K562 (cell line): ENCODE results near the gene GLI1. TPM values are rescaled to one million over a fixed set of nuclear protein-coding genes. Genes with fewer than 3 reads are reported as not detected.
A peak's percentile ranks its signal among the peaks of the same experiment; 100 is the strongest.

Experiments used
- ARHGAP35 ChIP-seq: fragments of 450-650 bp; IDR thresholded peaks from 2 replicates; pipeline ENCODE4 v1.6.1; 2018; ENCODE audit not compliant: partially characterized antibody
- CBX1 ChIP-seq: sonication (generic); IDR thresholded peaks from 2 replicates; pipeline ENCODE4 v1.6.1; 2016; ENCODE audit warnings: antibody characterized with exemption, low read depth, mild to moderate bottlenecking
- CBX5 ChIP-seq: IDR thresholded peaks from 2 replicates; pipeline ENCODE4 v1.6.1; 2014; ENCODE audit warnings: low read depth, borderline replicate concordance
- CCNT2 ChIP-seq: IDR thresholded peaks from 2 replicates; pipeline ENCODE4 v1.6.1; 2011; ENCODE audit warnings: borderline replicate concordance, low read depth, mild to moderate bottlenecking, moderate library complexity, mixed read lengths, low read length; ENCODE audit not compliant: insufficient read length; ENCODE audit errors: extremely low read depth
- CHCHD3 ChIP-seq: fragments of 250-450 bp; sonication (Bioruptor Pico); IDR thresholded peaks from 2 replicates; pipeline ENCODE4 v2.1.2; 2022; ENCODE audit warnings: mild to moderate bottlenecking
- DIDO1 ChIP-seq: fragments of 450-650 bp; IDR thresholded peaks from 2 replicates; pipeline ENCODE4 v1.6.1; 2016; ENCODE audit warnings: low read depth, missing biosample characterization, missing genetic modification characterization
- ESRRB ChIP-seq: fragments of 250-450 bp; sonication (Bioruptor Pico); IDR thresholded peaks from 2 replicates; pipeline ENCODE4 v1.5.0; 2020; ENCODE audit warnings: mild to moderate bottlenecking, moderate library complexity, borderline replicate concordance
- FOXM1 ChIP-seq, 2 experiments: fragments of 450-650 bp in 1 of 2; sonication (generic) in 1 of 2; formaldehyde crosslinking in 1 of 2; IDR thresholded peaks; 2 replicates each; pipeline versions ENCODE4 v1.6.1 to v1.9.0; 2017 to 2022; ENCODE audit warnings: low read depth in 2 of 2, mild to moderate bottlenecking in 2 of 2, missing genetic modification reagents in 1 of 2, moderate library complexity in 1 of 2
- ILF3 ChIP-seq: fragments of 450-650 bp; IDR thresholded peaks from 2 replicates; pipeline ENCODE4 v1.6.1; 2018; ENCODE audit warnings: antibody characterized with exemption, mild to moderate bottlenecking, moderate library complexity, borderline replicate concordance
- KLF10 ChIP-seq: fragments of 250-450 bp; sonication (Bioruptor Pico); IDR thresholded peaks from 2 replicates; pipeline ENCODE4 v1.6.1; 2021; ENCODE audit warnings: matching md5 sums
- MXI1 ChIP-seq: IDR thresholded peaks from 2 replicates; pipeline ENCODE4 v1.6.1; 2011; ENCODE audit warnings: low read depth, mild to moderate bottlenecking, improper control_type of control experiment, low read length
- NFIX ChIP-seq: fragments of 250-450 bp; sonication (Bioruptor Pico); IDR thresholded peaks from 2 replicates; pipeline ENCODE4 v1.4.0; 2020; ENCODE audit warnings: low read depth, mild to moderate bottlenecking, moderate library complexity
- PRMT5 ChIP-seq: sonication (generic); formaldehyde crosslinking; IDR thresholded peaks from 2 replicates; pipeline ENCODE4 v1.5.0; 2020; ENCODE audit warnings: missing genetic modification reagents
- RFX1 ChIP-seq: fragments of 450-650 bp; IDR thresholded peaks from 2 replicates; pipeline ENCODE4 v1.6.1; 2016; ENCODE audit warnings: mild to moderate bottlenecking, moderate library complexity
- SMARCE1 ChIP-seq: fragments of 450-650 bp; IDR thresholded peaks from 2 replicates; pipeline ENCODE4 v1.7.1; 2016; ENCODE audit warnings: mild to moderate bottlenecking
- SPI1 ChIP-seq: IDR thresholded peaks from 2 replicates; pipeline ENCODE4 v1.6.1; 2011; ENCODE audit warnings: low read depth, low read length, control low read depth, borderline replicate concordance
- ZBTB7A ChIP-seq: IDR thresholded peaks from 2 replicates; pipeline ENCODE4 v1.6.1; 2011; ENCODE audit warnings: low read depth, mild to moderate bottlenecking, low read length, moderate library complexity, borderline replicate concordance; ENCODE audit not compliant: control insufficient read depth
- ZKSCAN1 ChIP-seq: fragments of 150-350 bp; IDR thresholded peaks from 2 replicates; pipeline ENCODE4 v1.6.1; 2016; ENCODE audit warnings: low read depth, low read length
- ZNF165 ChIP-seq: fragments of 250-450 bp; sonication (Bioruptor Pico); IDR thresholded peaks from 2 replicates; pipeline ENCODE4 v1.4.0; 2020; ENCODE audit warnings: borderline replicate concordance
- ZNF507 ChIP-seq: conservative IDR thresholded peaks from 2 replicates; pipeline ENCODE4 v1.6.1; 2017; ENCODE audit warnings: missing genetic modification characterization, missing compliant biosample characterization
- polyA plus RNA-seq, 8 experiments: library from polyadenylated mRNA; depleted of rRNA in 4 of 8; stranded (reverse) in 5 of 8; unstranded in 3 of 8; fragments of >200 nt; fragmentation: Nextera tagmentation in 2 of 8; fragmentation: Illumina TruSeq in 1 of 8; extraction: Ambion mirVana in 2 of 8; extraction: Trizol in 1 of 8; gene quantifications; 2 replicates each; pipeline versions ENCODE4 v1.2.1 to v1.2.3, GENCODE V29; 2011 to 2014; ENCODE audit warnings: inconsistent platforms in 1 of 8, missing spikeins in 1 of 8
- total RNA-seq, 7 experiments: library from RNA; depleted of rRNA in 6 of 7; stranded (reverse); fragments of >200 nt in 6 of 7; fragmentation: Illumina TruSeq in 2 of 7; extraction: Trizol in 2 of 7; gene quantifications; 2 replicates each; pipeline versions ENCODE4 v1.2.1 to v1.2.3, GENCODE V29; 2011 to 2021; ENCODE audit warnings: low replicate concordance in 1 of 7
- TF ChIP-seq, protein P1 (sequence below): sonication (generic); formaldehyde crosslinking; IDR thresholded peaks from 2 replicates; pipeline ENCODE4 v1.8.0; 2022; ENCODE audit warnings: mild to moderate bottlenecking, missing genetic modification reagents
- TF ChIP-seq, protein P2 (sequence below): fragments of 250-450 bp; sonication (Bioruptor Pico); IDR thresholded peaks from 2 replicates; pipeline ENCODE4 v1.5.0; 2021
- TF ChIP-seq, protein P3 (sequence below): IDR thresholded peaks from 2 replicates; pipeline ENCODE4 v1.6.1; 2012; ENCODE audit warnings: low read depth, low read length, improper control_type of control experiment, borderline replicate concordance
- TF ChIP-seq, protein P4 (sequence below): sonication (generic); formaldehyde crosslinking; IDR thresholded peaks from 2 replicates; pipeline ENCODE4 v1.8.1; 2023; ENCODE audit warnings: mild to moderate bottlenecking, missing genetic modification reagents

GLI1 gene
- total and polyA plus RNA-seq, 9 of the 15 experiments (the other 6 are each of a cell fraction or from before 2014, with no cell fraction given): 0.24 to 3.7 (median 0.61) TPM

DNA sequence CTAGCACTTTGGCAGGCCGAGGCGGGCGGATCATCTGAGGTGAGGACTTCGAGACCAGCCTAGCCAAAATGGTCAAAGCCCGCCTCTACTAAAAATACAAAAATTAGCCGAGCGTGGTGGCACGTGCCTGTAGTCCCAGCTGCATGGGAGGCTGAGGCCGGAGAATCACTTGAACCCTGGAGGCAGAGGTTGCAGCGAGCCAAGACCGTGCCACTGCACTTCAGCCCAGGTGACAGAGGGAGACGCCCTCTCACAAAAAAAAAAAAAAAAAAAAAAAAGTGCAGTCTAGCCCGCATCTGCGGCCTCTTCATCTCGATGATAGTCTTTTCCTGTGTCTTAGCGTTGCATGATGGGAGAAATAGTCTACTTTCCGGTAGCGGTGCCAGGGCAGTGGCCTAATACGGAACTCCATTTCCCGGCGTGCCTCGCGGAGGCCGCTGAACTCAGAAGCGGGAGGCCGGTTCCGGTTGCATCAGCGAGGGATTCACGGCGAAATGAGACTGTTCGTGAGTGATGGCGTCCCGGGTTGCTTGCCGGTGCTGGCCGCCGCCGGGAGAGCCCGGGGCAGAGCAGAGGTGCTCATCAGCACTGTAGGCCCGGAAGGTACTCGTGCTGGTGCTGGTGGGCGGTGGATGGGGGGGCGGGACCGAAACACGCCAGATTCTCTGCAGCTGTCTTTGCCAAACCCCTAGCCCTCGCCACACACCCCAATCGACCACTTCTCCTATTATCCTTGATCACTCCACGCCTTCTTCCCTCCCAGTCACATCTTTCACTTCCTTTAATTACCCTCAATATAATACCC lies 28.2 kb downstream of the GLI1 start, which contains the start of gene MARS1 (continued):
- TF ChIP-seq, protein P1, sequence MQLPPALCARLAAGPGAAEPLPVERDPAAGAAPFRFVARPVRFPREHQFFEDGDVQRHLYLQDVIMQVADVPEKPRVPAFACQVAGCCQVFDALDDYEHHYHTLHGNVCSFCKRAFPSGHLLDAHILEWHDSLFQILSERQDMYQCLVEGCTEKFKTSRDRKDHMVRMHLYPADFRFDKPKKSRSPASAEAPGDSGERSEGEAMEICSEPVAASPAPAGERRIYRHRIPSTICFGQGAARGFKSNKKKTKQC (CRISPR knock-in tag): peak; percentile 73; the same call in 1 of the 2 replicates
- TF ChIP-seq ARHGAP35: no peak
- no peak for TF ChIP-seq ESRRB (CRISPR knock-in tag)
- no peak for TF ChIP-seq ZBTB7A
- no peak for TF ChIP-seq KLF10 (CRISPR knock-in tag)
- TF ChIP-seq RFX1: no peak
- TF ChIP-seq SPI1: peak; percentile 73
- TF ChIP-seq PRMT5: no peak
- peak; percentile 9; the same call in 1 of the 2 replicates for TF ChIP-seq FOXM1 (IDR thresholded peaks at IDR 0.05; ENCODE audit: low read depth)
- TF ChIP-seq FOXM1 (CRISPR knock-in tag; IDR thresholded peaks at IDR 0.05; ENCODE audit: low read depth): no peak
- TF ChIP-seq, protein P2, sequence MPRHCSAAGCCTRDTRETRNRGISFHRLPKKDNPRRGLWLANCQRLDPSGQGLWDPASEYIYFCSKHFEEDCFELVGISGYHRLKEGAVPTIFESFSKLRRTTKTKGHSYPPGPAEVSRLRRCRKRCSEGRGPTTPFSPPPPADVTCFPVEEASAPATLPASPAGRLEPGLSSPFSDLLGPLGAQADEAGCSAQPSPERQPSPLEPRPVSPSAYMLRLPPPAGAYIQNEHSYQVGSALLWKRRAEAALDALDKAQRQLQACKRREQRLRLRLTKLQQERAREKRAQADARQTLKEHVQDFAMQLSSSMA (CRISPR knock-in tag): no peak
- TF ChIP-seq, protein P3, sequence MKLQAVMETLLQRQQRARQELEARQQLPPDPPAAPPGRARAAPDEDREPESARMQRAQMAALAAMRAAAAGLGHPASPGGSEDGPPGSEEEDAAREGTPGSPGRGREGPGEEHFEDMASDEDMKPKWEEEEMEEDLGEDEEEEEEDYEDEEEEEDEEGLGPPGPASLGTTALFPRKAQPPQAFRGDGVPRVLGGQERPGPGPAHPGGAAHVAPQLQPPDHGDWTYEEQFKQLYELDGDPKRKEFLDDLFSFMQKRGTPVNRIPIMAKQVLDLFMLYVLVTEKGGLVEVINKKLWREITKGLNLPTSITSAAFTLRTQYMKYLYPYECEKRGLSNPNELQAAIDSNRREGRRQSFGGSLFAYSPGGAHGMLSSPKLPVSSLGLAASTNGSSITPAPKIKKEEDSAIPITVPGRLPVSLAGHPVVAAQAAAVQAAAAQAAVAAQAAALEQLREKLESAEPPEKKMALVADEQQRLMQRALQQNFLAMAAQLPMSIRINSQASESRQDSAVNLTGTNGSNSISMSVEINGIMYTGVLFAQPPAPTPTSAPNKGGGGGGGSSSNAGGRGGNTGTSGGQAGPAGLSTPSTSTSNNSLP: no peak
- no peak for TF ChIP-seq ILF3
- no peak; the same call in 1 of the 2 replicates for TF ChIP-seq ZKSCAN1
- 0 out of 2 replicates have a peak, but pooled peaks have one; percentile 67 for TF ChIP-seq CBX1
- no peak for TF ChIP-seq ZNF165
- TF ChIP-seq CBX5: no peak
- TF ChIP-seq MXI1: peak; percentile 79
- TF ChIP-seq SMARCE1: peak; percentile 48; the same call in 1 of the 2 replicates
- TF ChIP-seq, protein P4, sequence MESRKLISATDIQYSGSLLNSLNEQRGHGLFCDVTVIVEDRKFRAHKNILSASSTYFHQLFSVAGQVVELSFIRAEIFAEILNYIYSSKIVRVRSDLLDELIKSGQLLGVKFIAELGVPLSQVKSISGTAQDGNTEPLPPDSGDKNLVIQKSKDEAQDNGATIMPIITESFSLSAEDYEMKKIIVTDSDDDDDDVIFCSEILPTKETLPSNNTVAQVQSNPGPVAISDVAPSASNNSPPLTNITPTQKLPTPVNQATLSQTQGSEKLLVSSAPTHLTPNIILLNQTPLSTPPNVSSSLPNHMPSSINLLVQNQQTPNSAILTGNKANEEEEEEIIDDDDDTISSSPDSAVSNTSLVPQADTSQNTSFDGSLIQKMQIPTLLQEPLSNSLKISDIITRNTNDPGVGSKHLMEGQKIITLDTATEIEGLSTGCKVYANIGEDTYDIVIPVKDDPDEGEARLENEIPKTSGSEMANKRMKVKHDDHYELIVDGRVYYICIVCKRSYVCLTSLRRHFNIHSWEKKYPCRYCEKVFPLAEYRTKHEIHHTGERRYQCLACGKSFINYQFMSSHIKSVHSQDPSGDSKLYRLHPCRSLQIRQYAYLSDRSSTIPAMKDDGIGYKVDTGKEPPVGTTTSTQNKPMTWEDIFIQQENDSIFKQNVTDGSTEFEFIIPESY: no peak; the same call in 1 of the 2 replicates
- peak; percentile 57; the same call in 1 of the 2 replicates for TF ChIP-seq DIDO1
- no peak for TF ChIP-seq NFIX
- no peak for TF ChIP-seq CHCHD3 (CRISPR knock-in tag)
- TF ChIP-seq CCNT2: no peak
- no peak for TF ChIP-seq ZNF507 (tag)
